ENCODE measurements around the gene CAP1. TPM values are rescaled to one million over a fixed set of nuclear protein-coding genes. Genes with fewer than 3 reads are reported as not detected.
A peak's percentile ranks its signal among the peaks of the same experiment; 100 is the strongest.

Gene CAP1
- total and polyA plus RNA-seq, 9 of the 15 experiments (the other 6 are each of a cell fraction or from before 2014, with no cell fraction given) = 230 to 658 (median 281) TPM

DNA sequence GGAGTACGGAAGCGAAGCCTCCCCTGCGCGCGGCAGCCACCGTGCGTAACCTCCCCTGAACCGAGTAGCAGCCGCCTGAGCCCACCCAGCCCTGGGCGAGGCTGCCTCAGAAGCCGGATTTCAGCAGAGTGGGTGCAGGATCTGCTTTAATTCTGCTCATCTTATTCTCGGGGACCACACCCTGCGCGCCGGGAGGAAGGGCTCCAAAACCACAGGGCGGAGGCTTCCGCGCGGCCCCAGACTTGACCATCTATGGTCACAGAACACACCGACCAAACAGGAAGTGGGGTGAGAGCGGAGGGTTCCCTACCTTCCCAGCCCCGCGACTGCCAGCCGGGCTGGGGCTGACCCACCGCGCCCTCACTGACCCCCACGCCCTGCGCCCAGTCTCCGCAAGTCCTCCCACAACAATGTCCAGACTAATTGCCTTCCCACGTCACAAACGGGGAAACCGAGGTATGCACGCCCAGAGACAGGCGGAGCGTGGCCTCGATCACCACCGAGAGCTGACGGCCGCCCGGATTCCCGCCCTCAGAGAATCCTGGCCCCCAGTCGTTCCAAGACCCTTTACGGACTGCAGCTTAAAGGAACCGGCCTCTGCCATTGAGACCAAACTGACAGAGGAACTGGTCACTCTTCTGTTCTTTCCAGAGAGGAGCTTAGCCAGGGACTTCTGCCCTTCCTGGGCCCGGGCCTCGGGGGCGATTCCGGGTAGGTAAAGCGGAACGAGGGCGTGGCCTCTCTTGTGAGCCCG is 595 bp upstream of the CAP1 start (continued):
- TF ChIP-seq, protein P1, sequence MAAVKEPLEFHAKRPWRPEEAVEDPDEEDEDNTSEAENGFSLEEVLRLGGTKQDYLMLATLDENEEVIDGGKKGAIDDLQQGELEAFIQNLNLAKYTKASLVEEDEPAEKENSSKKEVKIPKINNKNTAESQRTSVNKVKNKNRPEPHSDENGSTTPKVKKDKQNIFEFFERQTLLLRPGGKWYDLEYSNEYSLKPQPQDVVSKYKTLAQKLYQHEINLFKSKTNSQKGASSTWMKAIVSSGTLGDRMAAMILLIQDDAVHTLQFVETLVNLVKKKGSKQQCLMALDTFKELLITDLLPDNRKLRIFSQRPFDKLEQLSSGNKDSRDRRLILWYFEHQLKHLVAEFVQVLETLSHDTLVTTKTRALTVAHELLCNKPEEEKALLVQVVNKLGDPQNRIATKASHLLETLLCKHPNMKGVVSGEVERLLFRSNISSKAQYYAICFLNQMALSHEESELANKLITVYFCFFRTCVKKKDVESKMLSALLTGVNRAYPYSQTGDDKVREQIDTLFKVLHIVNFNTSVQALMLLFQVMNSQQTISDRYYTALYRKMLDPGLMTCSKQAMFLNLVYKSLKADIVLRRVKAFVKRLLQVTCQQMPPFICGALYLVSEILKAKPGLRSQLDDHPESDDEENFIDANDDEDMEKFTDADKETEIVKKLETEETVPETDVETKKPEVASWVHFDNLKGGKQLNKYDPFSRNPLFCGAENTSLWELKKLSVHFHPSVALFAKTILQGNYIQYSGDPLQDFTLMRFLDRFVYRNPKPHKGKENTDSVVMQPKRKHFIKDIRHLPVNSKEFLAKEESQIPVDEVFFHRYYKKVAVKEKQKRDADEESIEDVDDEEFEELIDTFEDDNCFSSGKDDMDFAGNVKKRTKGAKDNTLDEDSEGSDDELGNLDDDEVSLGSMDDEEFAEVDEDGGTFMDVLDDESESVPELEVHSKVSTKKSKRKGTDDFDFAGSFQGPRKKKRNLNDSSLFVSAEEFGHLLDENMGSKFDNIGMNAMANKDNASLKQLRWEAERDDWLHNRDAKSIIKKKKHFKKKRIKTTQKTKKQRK (IDR thresholded peaks at IDR 0.05; ENCODE audit: borderline replicate concordance, low read depth, low read length) = no peak
- TF ChIP-seq, protein P2, sequence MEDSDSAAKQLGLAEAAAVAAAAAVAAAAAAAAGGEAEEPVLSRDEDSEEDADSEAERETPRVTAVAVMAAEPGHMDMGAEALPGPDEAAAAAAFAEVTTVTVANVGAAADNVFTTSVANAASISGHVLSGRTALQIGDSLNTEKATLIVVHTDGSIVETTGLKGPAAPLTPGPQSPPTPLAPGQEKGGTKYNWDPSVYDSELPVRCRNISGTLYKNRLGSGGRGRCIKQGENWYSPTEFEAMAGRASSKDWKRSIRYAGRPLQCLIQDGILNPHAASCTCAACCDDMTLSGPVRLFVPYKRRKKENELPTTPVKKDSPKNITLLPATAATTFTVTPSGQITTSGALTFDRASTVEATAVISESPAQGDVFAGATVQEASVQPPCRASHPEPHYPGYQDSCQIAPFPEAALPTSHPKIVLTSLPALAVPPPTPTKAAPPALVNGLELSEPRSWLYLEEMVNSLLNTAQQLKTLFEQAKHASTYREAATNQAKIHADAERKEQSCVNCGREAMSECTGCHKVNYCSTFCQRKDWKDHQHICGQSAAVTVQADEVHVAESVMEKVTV (CRISPR knock-in tag; IDR thresholded peaks at IDR 0.05) = no peak
- no peak for TF ChIP-seq ZNF124 (CRISPR knock-in tag; IDR thresholded peaks at IDR 0.05)
- TF ChIP-seq ZNF347 (CRISPR knock-in tag; IDR thresholded peaks at IDR 0.05; ENCODE audit: low read depth) = no peak
- 0 out of 2 replicates have a peak, but pooled peaks have one; percentile 58 for TF ChIP-seq NR2F6 (CRISPR knock-in tag; IDR thresholded peaks at IDR 0.05)
- peak; percentile 82; the same call in 1 of the 2 replicates for TF ChIP-seq RFX7 (CRISPR knock-in tag; IDR thresholded peaks at IDR 0.05)
- TF ChIP-seq, protein P3, sequence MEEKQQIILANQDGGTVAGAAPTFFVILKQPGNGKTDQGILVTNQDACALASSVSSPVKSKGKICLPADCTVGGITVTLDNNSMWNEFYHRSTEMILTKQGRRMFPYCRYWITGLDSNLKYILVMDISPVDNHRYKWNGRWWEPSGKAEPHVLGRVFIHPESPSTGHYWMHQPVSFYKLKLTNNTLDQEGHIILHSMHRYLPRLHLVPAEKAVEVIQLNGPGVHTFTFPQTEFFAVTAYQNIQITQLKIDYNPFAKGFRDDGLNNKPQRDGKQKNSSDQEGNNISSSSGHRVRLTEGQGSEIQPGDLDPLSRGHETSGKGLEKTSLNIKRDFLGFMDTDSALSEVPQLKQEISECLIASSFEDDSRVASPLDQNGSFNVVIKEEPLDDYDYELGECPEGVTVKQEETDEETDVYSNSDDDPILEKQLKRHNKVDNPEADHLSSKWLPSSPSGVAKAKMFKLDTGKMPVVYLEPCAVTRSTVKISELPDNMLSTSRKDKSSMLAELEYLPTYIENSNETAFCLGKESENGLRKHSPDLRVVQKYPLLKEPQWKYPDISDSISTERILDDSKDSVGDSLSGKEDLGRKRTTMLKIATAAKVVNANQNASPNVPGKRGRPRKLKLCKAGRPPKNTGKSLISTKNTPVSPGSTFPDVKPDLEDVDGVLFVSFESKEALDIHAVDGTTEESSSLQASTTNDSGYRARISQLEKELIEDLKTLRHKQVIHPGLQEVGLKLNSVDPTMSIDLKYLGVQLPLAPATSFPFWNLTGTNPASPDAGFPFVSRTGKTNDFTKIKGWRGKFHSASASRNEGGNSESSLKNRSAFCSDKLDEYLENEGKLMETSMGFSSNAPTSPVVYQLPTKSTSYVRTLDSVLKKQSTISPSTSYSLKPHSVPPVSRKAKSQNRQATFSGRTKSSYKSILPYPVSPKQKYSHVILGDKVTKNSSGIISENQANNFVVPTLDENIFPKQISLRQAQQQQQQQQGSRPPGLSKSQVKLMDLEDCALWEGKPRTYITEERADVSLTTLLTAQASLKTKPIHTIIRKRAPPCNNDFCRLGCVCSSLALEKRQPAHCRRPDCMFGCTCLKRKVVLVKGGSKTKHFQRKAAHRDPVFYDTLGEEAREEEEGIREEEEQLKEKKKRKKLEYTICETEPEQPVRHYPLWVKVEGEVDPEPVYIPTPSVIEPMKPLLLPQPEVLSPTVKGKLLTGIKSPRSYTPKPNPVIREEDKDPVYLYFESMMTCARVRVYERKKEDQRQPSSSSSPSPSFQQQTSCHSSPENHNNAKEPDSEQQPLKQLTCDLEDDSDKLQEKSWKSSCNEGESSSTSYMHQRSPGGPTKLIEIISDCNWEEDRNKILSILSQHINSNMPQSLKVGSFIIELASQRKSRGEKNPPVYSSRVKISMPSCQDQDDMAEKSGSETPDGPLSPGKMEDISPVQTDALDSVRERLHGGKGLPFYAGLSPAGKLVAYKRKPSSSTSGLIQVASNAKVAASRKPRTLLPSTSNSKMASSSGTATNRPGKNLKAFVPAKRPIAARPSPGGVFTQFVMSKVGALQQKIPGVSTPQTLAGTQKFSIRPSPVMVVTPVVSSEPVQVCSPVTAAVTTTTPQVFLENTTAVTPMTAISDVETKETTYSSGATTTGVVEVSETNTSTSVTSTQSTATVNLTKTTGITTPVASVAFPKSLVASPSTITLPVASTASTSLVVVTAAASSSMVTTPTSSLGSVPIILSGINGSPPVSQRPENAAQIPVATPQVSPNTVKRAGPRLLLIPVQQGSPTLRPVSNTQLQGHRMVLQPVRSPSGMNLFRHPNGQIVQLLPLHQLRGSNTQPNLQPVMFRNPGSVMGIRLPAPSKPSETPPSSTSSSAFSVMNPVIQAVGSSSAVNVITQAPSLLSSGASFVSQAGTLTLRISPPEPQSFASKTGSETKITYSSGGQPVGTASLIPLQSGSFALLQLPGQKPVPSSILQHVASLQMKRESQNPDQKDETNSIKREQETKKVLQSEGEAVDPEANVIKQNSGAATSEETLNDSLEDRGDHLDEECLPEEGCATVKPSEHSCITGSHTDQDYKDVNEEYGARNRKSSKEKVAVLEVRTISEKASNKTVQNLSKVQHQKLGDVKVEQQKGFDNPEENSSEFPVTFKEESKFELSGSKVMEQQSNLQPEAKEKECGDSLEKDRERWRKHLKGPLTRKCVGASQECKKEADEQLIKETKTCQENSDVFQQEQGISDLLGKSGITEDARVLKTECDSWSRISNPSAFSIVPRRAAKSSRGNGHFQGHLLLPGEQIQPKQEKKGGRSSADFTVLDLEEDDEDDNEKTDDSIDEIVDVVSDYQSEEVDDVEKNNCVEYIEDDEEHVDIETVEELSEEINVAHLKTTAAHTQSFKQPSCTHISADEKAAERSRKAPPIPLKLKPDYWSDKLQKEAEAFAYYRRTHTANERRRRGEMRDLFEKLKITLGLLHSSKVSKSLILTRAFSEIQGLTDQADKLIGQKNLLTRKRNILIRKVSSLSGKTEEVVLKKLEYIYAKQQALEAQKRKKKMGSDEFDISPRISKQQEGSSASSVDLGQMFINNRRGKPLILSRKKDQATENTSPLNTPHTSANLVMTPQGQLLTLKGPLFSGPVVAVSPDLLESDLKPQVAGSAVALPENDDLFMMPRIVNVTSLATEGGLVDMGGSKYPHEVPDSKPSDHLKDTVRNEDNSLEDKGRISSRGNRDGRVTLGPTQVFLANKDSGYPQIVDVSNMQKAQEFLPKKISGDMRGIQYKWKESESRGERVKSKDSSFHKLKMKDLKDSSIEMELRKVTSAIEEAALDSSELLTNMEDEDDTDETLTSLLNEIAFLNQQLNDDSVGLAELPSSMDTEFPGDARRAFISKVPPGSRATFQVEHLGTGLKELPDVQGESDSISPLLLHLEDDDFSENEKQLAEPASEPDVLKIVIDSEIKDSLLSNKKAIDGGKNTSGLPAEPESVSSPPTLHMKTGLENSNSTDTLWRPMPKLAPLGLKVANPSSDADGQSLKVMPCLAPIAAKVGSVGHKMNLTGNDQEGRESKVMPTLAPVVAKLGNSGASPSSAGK (IDR thresholded peaks at IDR 0.05) = peak; percentile 80
- TF ChIP-seq EP300 (IDR thresholded peaks at IDR 0.05; ENCODE audit: low read length) = peak; percentile 66
- TF ChIP-seq SIN3A (IDR thresholded peaks at IDR 0.05; ENCODE audit: borderline replicate concordance in 2 of 2, control insufficient read depth in 1 of 2, low read depth in 2 of 2, low read length in 2 of 2) = peak; percentile 16 to 64; a peak in 2 of 4 replicates
- TF ChIP-seq NR1H2 (CRISPR knock-in tag; IDR thresholded peaks at IDR 0.05) = peak; percentile 31; the same call in 1 of the 2 replicates
